ENCODE data around the gene TMEM40. TPM values are rescaled to one million over a fixed set of nuclear protein-coding genes. Genes with fewer than 3 reads are reported as not detected.

Gene TMEM40
- total RNA-seq, 2 donors from 2014 or later: not detected

GRCh38 chr3:12754313-12754712, 4.7 kb downstream of the TMEM40 start:
- H3K36me3 ChIP-seq: no peaks in the 10 kb centered on the region
- no peak overlapping the region for H3K4me3 ChIP-seq
- DNase-seq (ENCODE audit: low spot score) (no peak), ATAC-seq (ENCODE audit: insufficient number of reproducible peaks, low FRiP score, low read depth) (no peak)
- no peaks in the 10 kb centered on the region for H3K27me3 ChIP-seq (replicated peaks; ENCODE audit: insufficient read depth)
- H3K4me1 ChIP-seq (ENCODE audit: control insufficient read depth in 1 of 2, low read depth in 2 of 2): peaks cover 12 to 22% of the 10 kb centered on the region in 2 donors
- no peaks in the 10 kb centered on the region for H3K9me3 ChIP-seq
- H3K27ac ChIP-seq: no peak overlapping the region
- TF ChIP-seq CTCF (IDR thresholded peaks at IDR 0.05): no peak

GRCh38 chr3:12753275-12754028, 5.6 kb downstream of the TMEM40 start:
- peaks cover 9 to 20% of the 10 kb centered on the region in 2 donors for H3K4me1 ChIP-seq (ENCODE audit: control insufficient read depth in 1 of 2, low read depth in 2 of 2)
- no peak for DNase-seq (ENCODE audit: low spot score)
- H3K27me3 ChIP-seq (replicated peaks; ENCODE audit: insufficient read depth): no peaks in the 10 kb centered on the region
- H3K36me3 ChIP-seq: no peaks in the 10 kb centered on the region
- no peak overlapping the region for H3K27ac ChIP-seq
- no peak for ATAC-seq (ENCODE audit: insufficient number of reproducible peaks, low FRiP score, low read depth)
- no peak overlapping the region for H3K4me3 ChIP-seq
- H3K9me3 ChIP-seq: no peaks in the 10 kb centered on the region
- no peak for TF ChIP-seq CTCF (IDR thresholded peaks at IDR 0.05)

- TF ChIP-seq CTCF (IDR thresholded peaks at IDR 0.05): no peak
- ATAC-seq (ENCODE audit: insufficient number of reproducible peaks, low FRiP score, low read depth): no peak
Observed at GRCh38 chr3:12752809-12753208, 6.2 kb downstream of the TMEM40 start.

GRCh38 chr3:12752102-12752501, 7.0 kb downstream of the TMEM40 start:
- Histone ChIP-seq H3K36me3 (no peaks in the 10 kb centered on the region), H3K4me3 (no peak overlapping the region), H3K4me1 (ENCODE audit: control insufficient read depth in 1 of 2, low read depth in 2 of 2) (peaks cover 4 to 13% of the 10 kb centered on the region in 2 donors), H3K27ac (no peak overlapping the region), H3K9me3 (no peaks in the 10 kb centered on the region), H3K27me3 (replicated peaks; ENCODE audit: insufficient read depth) (no peaks in the 10 kb centered on the region)
- ATAC-seq (ENCODE audit: insufficient number of reproducible peaks, low FRiP score, low read depth) (no peak), DNase-seq (ENCODE audit: low spot score) (no peak)
- TF ChIP-seq CTCF (IDR thresholded peaks at IDR 0.05): no peak

More at GRCh38 chr3:12752809-12753208, 6.2 kb downstream of the TMEM40 start:
- H3K9me3 ChIP-seq: no peaks in the 10 kb centered on the region
- H3K27me3 ChIP-seq (replicated peaks; ENCODE audit: insufficient read depth): no peaks in the 10 kb centered on the region
- H3K4me1 ChIP-seq (ENCODE audit: control insufficient read depth in 1 of 2, low read depth in 2 of 2): peaks cover 4 to 13% of the 10 kb centered on the region in 2 donors
- H3K27ac ChIP-seq: no peak overlapping the region
- no peak overlapping the region for H3K4me3 ChIP-seq
- DNase-seq (ENCODE audit: low spot score): no peak
- no peaks in the 10 kb centered on the region for H3K36me3 ChIP-seq

GRCh38 chr3:12751571-12751970, 7.5 kb downstream of the TMEM40 start:
- Histone ChIP-seq H3K27ac (no peak overlapping the region), H3K4me3 (no peak overlapping the region), H3K9me3 (no peaks in the 10 kb centered on the region), H3K36me3 (no peaks in the 10 kb centered on the region), H3K4me1 (ENCODE audit: control insufficient read depth in 1 of 2, low read depth in 2 of 2) (peaks cover 4 to 13% of the 10 kb centered on the region in 2 donors), H3K27me3 (replicated peaks; ENCODE audit: insufficient read depth) (no peaks in the 10 kb centered on the region)
- DNase-seq (ENCODE audit: low spot score) (no peak), ATAC-seq (ENCODE audit: insufficient number of reproducible peaks, low FRiP score, low read depth) (no peak)
- no peak for TF ChIP-seq CTCF (IDR thresholded peaks at IDR 0.05)
